ENCODE results near the gene CCL28.

- TF ChIP-seq CTCF (conservative IDR thresholded peaks at IDR 0.05; ENCODE audit: low read depth in 2 of 2) (no peak), EZH2 (IDR thresholded peaks at IDR 0.05; ENCODE audit: low read depth, unreplicated experiment) (no peak), POLR2AphosphoS5 (IDR thresholded peaks at IDR 0.05; ENCODE audit: low read depth) (no peak), EZH2phosphoT487 (IDR thresholded peaks at IDR 0.05; ENCODE audit: unreplicated experiment) (no peak), REST (IDR thresholded peaks at IDR 0.05; ENCODE audit: unreplicated experiment) (no peak), ZNF462 (CRISPR knock-in tag; IDR thresholded peaks at IDR 0.05) (no peak), CREB1 (CRISPR knock-in tag; IDR thresholded peaks at IDR 0.05; ENCODE audit: low read depth) (no peak), NANOG (IDR thresholded peaks at IDR 0.05; ENCODE audit: borderline replicate concordance) (no peak), JUNB (IDR thresholded peaks at IDR 0.05; ENCODE audit: unreplicated experiment) (no peak), STAT1 (IDR thresholded peaks at IDR 0.05; ENCODE audit: unreplicated experiment) (no peak), ZNF331 (CRISPR knock-in tag; IDR thresholded peaks at IDR 0.05; ENCODE audit: low read depth) (no peak), ETS1 (IDR thresholded peaks at IDR 0.05) (no peak), ZNF114 (CRISPR knock-in tag; IDR thresholded peaks at IDR 0.05) (no peak)
These were observed 1.8 kb upstream of the CCL28 start for GRCh38 chr5:43413966-43414365.
